ENCODE results near the gene ZFP62. TPM values are rescaled to one million over a fixed set of nuclear protein-coding genes. Genes with fewer than 3 reads are reported as not detected.

Gene ZFP62
- total and polyA plus RNA-seq, 9 donors, result 22.4 to 31.7 (median 24.4) TPM

- Histone ChIP-seq H3K9me3 (replicated peaks; ENCODE audit: control insufficient read depth, low read depth, low read length) (no peaks in the 10 kb centered on the region), H3K4me1 (ENCODE audit: control insufficient read depth, insufficient read depth, low read length) (peaks cover 54% of the 10 kb centered on the region), H3K27ac (ENCODE audit: low read length) (peak overlapping the region; percentile 95), H3K27me3 (ENCODE audit: control insufficient read depth, insufficient read depth, low read length) (no peaks in the 10 kb centered on the region), H3K4me3 (ENCODE audit: low read length) (peak overlapping the region; percentile 63), H3K36me3 (ENCODE audit: control insufficient read depth, insufficient read depth, low read length) (peaks cover 19% of the 10 kb centered on the region)
- peak; percentile 77 for DNase-seq
- 5% methylated on average over 23 of the region's 30 CpGs for WGBS (ENCODE audit: insufficient coverage)
These were observed 50.0 kb downstream of the ZFP62 start for GRCh38 chr5:180810959-180811622.

DNA sequence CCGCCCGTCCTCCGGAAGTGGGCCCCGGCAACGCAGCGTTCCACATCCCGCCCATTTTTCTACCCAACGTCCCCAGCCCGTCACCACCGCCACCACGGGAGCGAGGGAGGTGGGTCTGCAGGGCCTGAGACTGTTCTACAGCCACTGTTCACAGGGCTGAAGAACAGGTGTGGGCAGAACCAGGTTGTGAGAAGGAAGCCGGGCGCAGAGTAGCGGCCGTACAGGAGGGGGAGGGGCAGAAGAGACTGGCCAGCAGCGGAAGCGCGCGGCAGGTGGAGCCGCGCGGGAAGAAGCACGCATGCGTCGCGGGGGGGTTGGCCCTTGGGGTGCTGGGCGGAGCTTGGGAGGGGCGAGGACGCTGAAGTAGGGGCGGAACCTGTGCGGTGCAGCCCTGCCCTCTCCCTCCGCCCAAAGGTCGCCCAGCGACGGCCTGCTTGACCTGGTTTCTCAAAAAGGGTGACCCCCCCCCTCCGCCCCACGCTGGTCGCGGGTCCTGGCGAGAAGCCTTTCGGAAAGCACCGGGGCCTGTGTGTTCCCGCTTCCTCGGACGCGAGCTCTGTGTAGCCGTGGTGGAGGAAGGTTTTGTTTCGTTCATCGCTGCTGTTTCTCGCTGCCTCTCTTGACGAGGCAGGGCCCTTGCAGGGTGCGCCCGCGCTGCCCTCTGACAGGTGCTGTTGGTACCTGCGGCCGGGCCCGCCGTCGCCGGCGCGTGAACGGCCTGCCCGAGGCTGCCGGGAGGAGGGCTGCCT is 50.7 kb downstream of the ZFP62 start:
- H3K36me3 ChIP-seq (ENCODE audit: control insufficient read depth, insufficient read depth, low read length), result peaks cover 19% of the 10 kb centered on the region
- H3K27me3 ChIP-seq (ENCODE audit: control insufficient read depth, insufficient read depth, low read length), result no peaks in the 10 kb centered on the region
- DNase-seq, result peak; percentile 98
- peaks cover 51% of the 10 kb centered on the region for H3K4me1 ChIP-seq (ENCODE audit: control insufficient read depth, insufficient read depth, low read length)
- WGBS (ENCODE audit: insufficient coverage), result 0% methylated on average over 49 of the region's 66 CpGs
- H3K9me3 ChIP-seq (replicated peaks; ENCODE audit: control insufficient read depth, low read depth, low read length), result no peaks in the 10 kb centered on the region
- H3K27ac ChIP-seq (ENCODE audit: low read length), result peak overlapping the region; percentile 95
- peak overlapping the region; percentile 63 for H3K4me3 ChIP-seq (ENCODE audit: low read length)

GRCh38 chr5:180809403-180810209 is 51.5 kb downstream of the ZFP62 start:
- DNase-seq, result peak; percentile 97
- 3% methylated on average over 36 of the region's 40 CpGs for WGBS (ENCODE audit: insufficient coverage)
- Histone ChIP-seq H3K4me3 (ENCODE audit: low read length) (peak overlapping the region; percentile 63), H3K27ac (ENCODE audit: low read length) (peak overlapping the region; percentile 95), H3K9me3 (replicated peaks; ENCODE audit: control insufficient read depth, low read depth, low read length) (no peaks in the 10 kb centered on the region), H3K4me1 (ENCODE audit: control insufficient read depth, insufficient read depth, low read length) (peaks cover 55% of the 10 kb centered on the region), H3K27me3 (ENCODE audit: control insufficient read depth, insufficient read depth, low read length) (no peaks in the 10 kb centered on the region), H3K36me3 (ENCODE audit: control insufficient read depth, insufficient read depth, low read length) (peaks cover 19% of the 10 kb centered on the region)

GRCh38 chr5:180808461-180809000 is 52.5 kb downstream of the ZFP62 start:
- H3K4me1 ChIP-seq (ENCODE audit: control insufficient read depth, insufficient read depth, low read length), result peaks cover 61% of the 10 kb centered on the region

DNA sequence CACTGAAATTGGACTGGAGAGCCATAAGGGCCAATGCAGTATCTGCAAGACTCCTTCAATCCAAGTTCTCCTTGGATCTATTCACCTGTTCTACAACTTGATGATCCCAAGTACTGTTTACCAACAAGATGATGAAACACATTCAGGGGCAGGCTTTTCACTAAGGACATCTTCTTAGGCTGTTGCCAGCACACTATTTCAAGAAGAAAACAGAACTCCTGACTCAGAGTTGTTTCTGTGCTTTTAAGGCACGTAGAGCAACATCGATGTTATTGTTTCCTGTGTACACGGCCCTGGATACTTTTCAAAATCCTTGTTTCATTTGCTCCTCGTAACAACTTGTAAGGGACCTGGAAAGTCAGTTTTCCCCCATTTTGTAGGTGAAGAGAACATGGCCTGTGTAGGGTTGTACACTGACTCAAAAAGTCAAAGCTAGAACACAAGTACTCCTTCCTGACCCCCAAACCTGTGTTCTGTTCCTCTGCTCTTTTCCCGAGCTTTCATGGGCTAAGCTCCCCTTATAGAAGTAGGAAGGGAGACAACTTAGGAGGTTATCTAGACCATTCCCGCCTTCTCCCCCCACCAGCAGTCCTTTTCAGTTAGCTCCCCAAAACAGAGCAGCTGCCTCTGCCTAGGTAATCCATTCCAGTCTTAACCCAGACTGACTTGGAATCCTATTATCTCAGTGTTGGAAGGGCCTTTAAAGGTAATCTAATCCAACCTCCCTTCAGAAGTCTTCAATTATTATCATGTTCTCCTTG is 53.2 kb downstream of the ZFP62 start:
- no peaks in the 10 kb centered on the region for H3K27me3 ChIP-seq (ENCODE audit: control insufficient read depth, insufficient read depth, low read length)
- no peak overlapping the region for H3K4me3 ChIP-seq (ENCODE audit: low read length)
- WGBS (ENCODE audit: insufficient coverage), result 60% methylated on average over 1 of the region's 6 CpGs
- H3K27ac ChIP-seq (ENCODE audit: low read length), result peak overlapping the region; percentile 2
- peaks cover 68% of the 10 kb centered on the region for H3K4me1 ChIP-seq (ENCODE audit: control insufficient read depth, insufficient read depth, low read length)
- DNase-seq, result no peak
- peaks cover 24% of the 10 kb centered on the region for H3K36me3 ChIP-seq (ENCODE audit: control insufficient read depth, insufficient read depth, low read length)
- H3K9me3 ChIP-seq (replicated peaks; ENCODE audit: control insufficient read depth, low read depth, low read length), result no peaks in the 10 kb centered on the region

More at GRCh38 chr5:180808461-180809000, 52.5 kb downstream of the ZFP62 start:
- no peaks in the 10 kb centered on the region for H3K27me3 ChIP-seq (ENCODE audit: control insufficient read depth, insufficient read depth, low read length)
- H3K9me3 ChIP-seq (replicated peaks; ENCODE audit: control insufficient read depth, low read depth, low read length), result no peaks in the 10 kb centered on the region
- no peak for DNase-seq
- H3K27ac ChIP-seq (ENCODE audit: low read length), result no peak overlapping the region
- WGBS (ENCODE audit: insufficient coverage), result no CpG with 5 or more reads among the region's 5 CpGs
- H3K36me3 ChIP-seq (ENCODE audit: control insufficient read depth, insufficient read depth, low read length), result peaks cover 24% of the 10 kb centered on the region
- no peak overlapping the region for H3K4me3 ChIP-seq (ENCODE audit: low read length)

DNA sequence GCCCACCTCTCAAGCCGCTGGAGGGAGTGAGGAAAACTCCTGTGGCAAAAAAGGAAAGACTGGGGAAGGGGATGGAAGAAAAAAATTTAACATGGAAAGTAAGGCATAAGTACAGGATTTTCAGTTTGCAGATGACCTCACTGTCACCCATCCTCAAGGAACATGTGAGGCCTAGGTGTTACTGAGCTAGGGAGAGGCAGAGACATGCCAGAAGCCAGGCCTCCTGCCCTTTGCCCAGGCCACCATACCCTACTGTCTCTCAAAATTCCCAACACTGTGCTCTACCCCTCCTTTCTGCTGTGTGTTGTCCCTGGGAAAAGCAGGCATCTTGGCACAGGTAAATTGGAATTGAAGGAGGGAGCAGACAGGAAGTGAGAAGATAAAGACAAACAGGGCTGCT is 54.0 kb downstream of the ZFP62 start:
- no peaks in the 10 kb centered on the region for H3K9me3 ChIP-seq (replicated peaks; ENCODE audit: control insufficient read depth, low read depth, low read length)
- H3K36me3 ChIP-seq (ENCODE audit: control insufficient read depth, insufficient read depth, low read length), result peaks cover 24% of the 10 kb centered on the region
- peaks cover 68% of the 10 kb centered on the region for H3K4me1 ChIP-seq (ENCODE audit: control insufficient read depth, insufficient read depth, low read length)
- WGBS (ENCODE audit: insufficient coverage), result no CpG with 5 or more reads among the region's 1 CpG
- H3K4me3 ChIP-seq (ENCODE audit: low read length), result no peak overlapping the region
- no peak for DNase-seq
- no peak overlapping the region for H3K27ac ChIP-seq (ENCODE audit: low read length)
- no peaks in the 10 kb centered on the region for H3K27me3 ChIP-seq (ENCODE audit: control insufficient read depth, insufficient read depth, low read length)

- DNase-seq, result no peak
- Histone ChIP-seq H3K36me3 (ENCODE audit: control insufficient read depth, insufficient read depth, low read length) (peaks cover 24% of the 10 kb centered on the region), H3K4me1 (ENCODE audit: control insufficient read depth, insufficient read depth, low read length) (peaks cover 68% of the 10 kb centered on the region), H3K9me3 (replicated peaks; ENCODE audit: control insufficient read depth, low read depth, low read length) (no peaks in the 10 kb centered on the region), H3K4me3 (ENCODE audit: low read length) (no peak overlapping the region), H3K27me3 (ENCODE audit: control insufficient read depth, insufficient read depth, low read length) (no peaks in the 10 kb centered on the region), H3K27ac (ENCODE audit: low read length) (no peak overlapping the region)
- WGBS (ENCODE audit: insufficient coverage), result 64% methylated on average over 6 of the region's 9 CpGs
These were observed 54.6 kb downstream of the ZFP62 start for GRCh38 chr5:180806351-180807011.

DNA sequence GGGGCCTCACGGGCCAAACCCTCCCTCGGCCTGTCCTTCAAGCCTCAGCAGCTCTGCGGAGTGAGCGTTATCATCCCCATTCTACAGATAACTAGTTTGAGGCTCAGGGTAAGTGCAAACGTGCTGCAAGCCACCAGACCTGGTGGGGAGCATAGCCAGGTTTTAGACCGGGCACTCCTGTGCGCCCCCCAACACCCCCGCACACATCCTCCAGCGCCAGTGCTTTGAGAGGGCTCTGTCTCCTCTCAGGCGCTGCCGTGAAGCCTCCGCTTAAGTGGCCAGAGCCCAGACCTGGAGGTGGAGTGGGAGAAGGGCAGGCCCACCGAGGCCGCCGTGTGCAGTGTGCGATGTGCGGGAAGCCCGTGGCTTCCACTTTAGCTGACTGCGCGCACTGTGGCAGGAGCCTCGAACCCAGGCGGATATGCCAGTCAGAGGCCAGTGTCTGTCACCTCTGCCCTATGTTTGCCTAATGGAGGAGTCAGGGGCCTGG is 56.9 kb downstream of the ZFP62 start:
- H3K4me3 ChIP-seq (ENCODE audit: low read length), result peak overlapping the region; percentile 63
- H3K36me3 ChIP-seq (ENCODE audit: control insufficient read depth, insufficient read depth, low read length), result peaks cover 37% of the 10 kb centered on the region
- peaks cover 71% of the 10 kb centered on the region for H3K4me1 ChIP-seq (ENCODE audit: control insufficient read depth, insufficient read depth, low read length)
- peak overlapping the region; percentile 99 for H3K27ac ChIP-seq (ENCODE audit: low read length)
- no peaks in the 10 kb centered on the region for H3K27me3 ChIP-seq (ENCODE audit: control insufficient read depth, insufficient read depth, low read length)
- 85% methylated on average over 22 of the region's 22 CpGs for WGBS (ENCODE audit: insufficient coverage)
- DNase-seq, result no peak
- no peaks in the 10 kb centered on the region for H3K9me3 ChIP-seq (replicated peaks; ENCODE audit: control insufficient read depth, low read depth, low read length)
